Activated naive CD4-positive, alpha-beta T cell treated with anti-CD3 and anti-CD28 coated beads, Interleukin-2, amount 50 U/mL, for 72 hours (primary cell): ENCODE results near the gene CC2D1A. TPM values are rescaled to one million over a fixed set of nuclear protein-coding genes. Genes with fewer than 3 reads are reported as not detected.

Experiments
- ATAC-seq, 2 donors: fragments of 150-1000 bp; cut with Tn5 transposase; 2 replicates each; pipeline ENCODE4 v1.10.0; 2021; ENCODE audit warnings: mild to moderate bottlenecking in 2 of 2, moderate library complexity in 2 of 2
- DNase-seq, 2 donors: peaks; one replicate each; pipeline ENCODE4 v3.0.0; 2021 to 2022; ENCODE audit warnings: low spot score in 2 of 2
- H3K27ac Mint-ChIP-seq, 2 donors: one replicate each; pipeline ENCODE4 v1.8.0; 2022; ENCODE audit warnings: mild to moderate bottlenecking in 2 of 2, mixed read lengths in 2 of 2
- H3K36me3 Mint-ChIP-seq, 2 donors: one replicate each; pipeline ENCODE4 v1.8.0; 2022; ENCODE audit warnings: mixed read lengths in 2 of 2
- H3K9me3 Mint-ChIP-seq, 2 donors: one replicate each; pipeline ENCODE4 v1.8.0; 2022; ENCODE audit warnings: mixed read lengths in 2 of 2
- total RNA-seq, 2 donors: library from RNA; stranded (reverse); gene quantifications; one replicate each; pipeline ENCODE4 v1.2.3, GENCODE V29; 2022

CC2D1A gene
- total RNA-seq, 2 donors from 2014 or later, result 29.4 to 57.9 TPM

DNA sequence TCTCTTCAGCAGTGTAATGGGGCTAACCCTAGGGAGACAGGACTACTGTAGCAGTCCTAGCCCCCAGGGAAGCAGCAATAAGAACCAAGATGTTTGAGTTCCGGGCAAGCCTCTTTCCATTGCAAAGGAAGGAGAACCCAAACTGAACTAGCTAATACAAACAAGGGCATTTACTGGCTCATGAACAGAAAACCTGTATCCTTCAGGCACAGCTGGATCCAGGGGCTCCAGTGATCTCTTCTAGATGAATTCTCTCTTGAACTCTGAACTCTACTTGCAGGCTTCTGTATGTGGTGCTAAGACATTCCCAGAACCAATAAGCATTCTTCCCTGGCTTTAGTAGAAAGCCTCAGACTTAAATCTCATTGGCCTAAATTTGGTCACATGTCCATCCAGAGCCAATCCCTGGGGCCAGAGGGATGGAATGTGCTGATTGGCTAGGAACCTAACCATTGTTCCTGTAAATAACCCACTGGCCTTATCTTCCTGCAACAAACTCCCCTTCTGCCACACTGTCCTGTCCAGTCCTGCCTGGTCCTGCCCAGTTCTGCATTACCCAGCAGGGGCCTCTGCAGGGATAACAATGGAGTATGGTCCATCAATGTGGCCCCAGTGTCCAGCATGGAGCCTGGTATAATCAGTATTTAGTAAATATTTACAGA, 36.2 kb downstream of the CC2D1A start:
- no peak overlapping the region for H3K27ac Mint-ChIP-seq
- ATAC-seq (peak in 1 of 2 donors; percentile 58), DNase-seq (no peak)
- H3K36me3 Mint-ChIP-seq, result no peaks in the 10 kb centered on the region
- no peaks in the 10 kb centered on the region for H3K9me3 Mint-ChIP-seq

DNA sequence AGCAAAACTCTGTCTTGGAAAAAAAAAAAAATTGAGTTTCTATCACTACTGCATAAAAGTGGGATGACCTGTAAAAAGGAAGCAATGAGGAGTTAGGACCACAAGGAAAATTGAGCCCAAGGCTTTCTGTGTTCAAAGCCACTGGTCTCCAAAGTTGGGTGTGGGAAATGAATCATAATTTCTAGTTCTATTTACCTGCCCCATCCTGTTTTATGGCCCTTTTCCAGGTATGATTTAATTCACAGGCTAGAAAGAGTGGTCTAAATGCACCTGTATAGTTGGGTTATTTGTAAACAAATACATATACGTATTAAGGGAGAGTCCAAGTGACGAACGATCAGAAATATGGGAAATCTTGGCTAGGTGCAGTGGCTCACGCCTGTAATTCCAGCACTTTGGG, 40.4 kb downstream of the CC2D1A start:
- ATAC-seq (no peak), DNase-seq (no peak)
- no peaks in the 10 kb centered on the region for H3K9me3 Mint-ChIP-seq
- no peak overlapping the region for H3K27ac Mint-ChIP-seq
- no peaks in the 10 kb centered on the region for H3K36me3 Mint-ChIP-seq

DNA sequence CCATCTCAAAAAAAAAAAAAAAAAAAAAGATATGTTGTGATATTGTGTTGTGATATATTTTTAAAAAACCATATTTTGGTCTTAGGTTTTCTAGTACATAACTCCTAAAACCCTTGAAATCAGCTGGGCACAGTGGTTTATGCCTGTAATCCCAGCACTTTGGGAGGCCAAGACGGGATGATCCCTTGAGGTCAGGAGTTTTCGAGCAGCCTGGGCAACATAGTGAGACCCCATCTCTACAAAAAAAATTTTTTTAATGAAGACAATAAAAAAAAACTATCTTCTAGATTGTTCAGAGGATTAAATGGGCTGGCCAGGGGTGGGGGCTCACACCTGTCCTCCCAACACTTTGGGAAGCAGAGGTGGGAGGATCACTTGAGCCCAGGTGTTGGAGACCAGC, 45.0 kb downstream of the CC2D1A start:
- no peaks in the 10 kb centered on the region for H3K9me3 Mint-ChIP-seq
- peaks cover 0 to 4% of the 10 kb centered on the region in 2 donors for H3K36me3 Mint-ChIP-seq
- ATAC-seq, result no peak
- no peak for DNase-seq
- peak overlapping the region in 1 of 2 donors; percentile 80 for H3K27ac Mint-ChIP-seq

DNA sequence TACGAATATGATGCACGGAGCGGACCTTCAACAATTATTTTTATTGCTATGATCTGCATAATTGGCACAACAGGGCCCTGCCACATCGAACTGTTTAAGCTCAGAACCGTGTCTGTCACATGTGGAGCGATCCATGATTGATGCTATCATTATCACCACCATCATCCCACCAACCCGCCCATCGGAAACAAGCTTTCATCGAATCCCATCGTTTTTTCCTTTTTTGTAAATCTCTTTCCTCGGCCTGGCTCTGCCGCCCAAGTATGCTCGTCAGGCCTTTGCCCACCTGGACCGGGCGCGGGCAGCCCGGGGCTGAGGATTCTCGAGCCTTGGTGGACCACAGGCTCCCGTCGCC, 45.8 kb downstream of the CC2D1A start:
- H3K27ac Mint-ChIP-seq, result peak overlapping the region; percentile 80 to 98
- H3K9me3 Mint-ChIP-seq, result no peaks in the 10 kb centered on the region
- peak; percentile 11 to 13 for ATAC-seq
- H3K36me3 Mint-ChIP-seq, result peaks cover 0 to 4% of the 10 kb centered on the region in 2 donors
- no peak for DNase-seq

DNA sequence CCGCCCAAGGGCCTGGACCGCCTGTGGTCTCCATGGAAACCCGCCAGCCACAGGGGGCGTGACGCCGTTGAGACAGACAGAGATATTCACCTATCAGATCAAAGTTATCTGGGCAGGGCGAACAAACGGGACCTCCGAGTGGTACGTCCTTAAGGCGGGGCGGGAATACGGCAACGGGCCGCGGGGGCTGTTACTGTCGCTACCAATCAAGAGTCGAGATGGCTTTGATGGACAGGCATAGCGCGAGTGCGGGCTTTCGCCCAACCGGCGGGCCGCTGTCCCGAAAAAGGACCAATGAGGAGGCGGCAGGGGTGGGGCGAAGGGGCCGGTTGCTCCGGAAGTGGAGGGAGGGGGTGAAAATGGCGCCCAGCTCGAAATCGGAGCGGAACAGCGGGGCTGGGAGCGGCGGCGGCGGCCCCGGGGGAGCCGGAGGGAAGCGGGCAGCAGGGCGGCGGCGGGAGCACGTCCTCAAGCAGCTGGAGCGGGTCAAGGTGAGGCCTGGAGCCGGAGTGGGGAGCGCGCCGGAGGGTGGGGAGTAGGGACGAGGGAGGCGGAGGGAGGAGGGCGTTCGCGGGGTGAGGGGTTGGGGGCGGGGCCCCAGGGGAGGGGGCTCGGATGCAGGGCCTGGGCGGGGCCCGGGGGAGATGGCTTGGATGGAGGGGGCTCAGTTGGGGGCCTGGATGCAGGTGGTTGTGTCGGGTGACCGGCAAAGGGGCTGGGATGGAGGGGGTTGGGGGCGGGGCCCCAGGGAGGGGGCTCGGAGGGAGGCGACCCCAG, 46.3 kb downstream of the CC2D1A start, which contains the start of gene DCAF15:
DCAF15 (plus strand) TSS at position 356 of the 777 bp plus-strand sequence; CDS start at position 360, 4 bp downstream.
- peaks cover 0 to 4% of the 10 kb centered on the region in 2 donors for H3K36me3 Mint-ChIP-seq
- no peaks in the 10 kb centered on the region for H3K9me3 Mint-ChIP-seq
- peak within 1 kb of the TSS; percentile 80 to 98 for H3K27ac Mint-ChIP-seq
- peak; percentile 98 to 100 for DNase-seq
- ATAC-seq, result peak; percentile 98

DNA sequence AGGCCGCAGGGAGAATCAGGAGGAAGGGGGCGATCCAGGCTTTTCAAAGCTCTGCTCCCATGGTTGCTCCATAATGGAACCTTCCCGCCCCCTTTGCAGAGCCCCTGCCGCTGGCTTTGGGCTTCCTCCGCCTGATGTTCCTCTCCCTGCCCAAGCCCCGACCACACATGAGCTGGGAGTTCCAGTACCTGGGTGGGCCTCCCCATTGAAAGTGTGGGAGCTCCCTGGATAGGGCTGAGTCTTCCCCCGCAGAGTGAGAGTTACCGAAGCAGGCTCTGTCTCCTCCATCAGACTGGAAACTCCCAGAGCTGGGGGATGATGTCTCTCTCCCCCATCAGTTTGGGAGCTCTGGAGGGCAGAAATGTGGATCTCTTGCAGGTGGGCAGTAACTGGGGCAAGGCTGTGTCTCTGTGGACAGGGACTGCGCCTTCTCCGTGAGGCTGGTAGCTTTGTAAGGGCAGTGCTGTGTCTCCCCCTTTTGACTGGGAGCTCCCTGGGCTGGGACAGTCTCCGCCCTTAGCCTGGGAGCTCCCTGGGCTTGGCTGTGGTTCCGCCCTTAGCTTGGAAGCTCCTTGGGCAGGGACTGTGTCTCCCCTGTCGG, 47.0 kb downstream of the CC2D1A start:
- ATAC-seq, result no peak
- DNase-seq, result no peak
- peak overlapping the region; percentile 80 to 89 for H3K27ac Mint-ChIP-seq
- H3K36me3 Mint-ChIP-seq, result peaks cover 0 to 4% of the 10 kb centered on the region in 2 donors
- no peaks in the 10 kb centered on the region for H3K9me3 Mint-ChIP-seq

DNA sequence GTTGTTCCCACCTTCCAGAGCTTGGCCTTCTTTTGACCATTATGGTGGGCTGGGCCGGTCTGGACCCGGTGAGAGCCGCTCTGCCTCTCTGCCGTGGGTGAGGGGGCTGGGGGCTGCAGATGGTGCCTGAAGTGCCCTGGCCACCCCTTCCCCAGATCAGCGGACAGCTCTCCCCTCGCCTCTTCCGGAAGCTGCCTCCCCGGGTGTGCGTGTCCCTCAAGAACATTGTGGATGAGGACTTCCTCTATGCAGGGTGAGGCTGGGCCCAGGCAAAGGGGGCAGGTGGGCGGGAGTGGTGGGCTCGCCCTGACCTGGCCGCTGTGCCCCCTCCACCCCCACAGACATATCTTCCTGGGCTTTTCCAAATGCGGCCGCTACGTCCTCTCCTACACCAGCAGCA, 48.2 kb downstream of the CC2D1A start:
- Mint-ChIP-seq H3K36me3 (peaks cover 0 to 4% of the 10 kb centered on the region in 2 donors), H3K9me3 (no peaks in the 10 kb centered on the region), H3K27ac (peak overlapping the region in 1 of 2 donors; percentile 80)
- DNase-seq (no peak), ATAC-seq (no peak)

DNA sequence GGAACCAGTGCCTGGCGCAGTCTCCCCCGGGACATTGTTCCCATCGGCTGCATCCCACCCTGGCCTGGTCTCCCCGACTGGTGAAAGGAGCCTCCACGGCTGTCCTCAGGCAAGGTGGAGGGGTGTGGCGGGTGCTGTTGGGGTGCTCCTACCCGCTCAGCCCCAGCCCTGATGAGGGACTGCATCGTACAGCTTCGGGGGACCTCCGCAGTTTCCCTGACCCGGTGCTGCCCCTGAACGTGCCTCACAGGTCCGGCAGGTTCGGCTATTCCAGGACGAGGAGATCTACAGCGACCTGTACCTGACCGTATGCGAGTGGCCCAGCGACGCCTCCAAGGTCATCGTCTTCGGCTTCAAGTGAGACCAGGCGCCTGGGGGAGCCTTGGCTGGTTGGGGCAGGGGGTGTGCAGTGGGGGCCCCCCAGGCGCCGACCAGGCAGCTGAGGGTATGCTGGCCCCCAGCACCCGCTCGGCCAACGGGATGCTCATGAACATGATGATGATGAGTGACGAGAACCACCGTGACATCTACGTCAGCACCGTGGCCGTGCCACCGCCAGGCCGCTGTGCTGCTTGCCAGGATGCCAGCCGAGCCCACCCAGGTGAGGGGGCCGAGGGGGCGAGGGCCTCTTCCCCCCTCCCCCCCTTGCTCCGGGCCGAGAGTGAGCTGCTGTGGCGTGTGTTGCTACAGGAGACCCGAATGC, 49.8 kb downstream of the CC2D1A start:
- Mint-ChIP-seq H3K36me3 (peaks cover 0 to 4% of the 10 kb centered on the region in 2 donors), H3K9me3 (no peaks in the 10 kb centered on the region), H3K27ac (no peak overlapping the region)
- DNase-seq (no peak), ATAC-seq (no peak)

DNA sequence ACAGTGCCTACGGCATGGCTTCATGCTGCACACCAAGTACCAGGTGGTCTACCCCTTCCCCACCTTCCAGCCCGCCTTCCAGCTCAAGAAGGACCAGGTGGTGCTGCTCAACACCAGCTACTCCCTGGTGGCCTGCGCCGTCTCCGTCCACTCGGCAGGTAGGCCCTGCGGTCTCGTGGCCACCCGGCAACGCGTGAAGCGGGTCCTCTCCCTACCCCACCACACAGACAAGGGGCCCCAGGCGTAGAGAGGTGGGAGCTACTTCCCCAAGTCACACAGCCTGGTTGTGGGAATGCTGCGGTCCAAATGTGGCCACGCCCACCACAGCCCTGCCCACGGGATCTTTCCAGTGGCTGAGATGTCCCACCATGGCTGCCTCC, 50.4 kb downstream of the CC2D1A start:
- no peak for DNase-seq

DNA sequence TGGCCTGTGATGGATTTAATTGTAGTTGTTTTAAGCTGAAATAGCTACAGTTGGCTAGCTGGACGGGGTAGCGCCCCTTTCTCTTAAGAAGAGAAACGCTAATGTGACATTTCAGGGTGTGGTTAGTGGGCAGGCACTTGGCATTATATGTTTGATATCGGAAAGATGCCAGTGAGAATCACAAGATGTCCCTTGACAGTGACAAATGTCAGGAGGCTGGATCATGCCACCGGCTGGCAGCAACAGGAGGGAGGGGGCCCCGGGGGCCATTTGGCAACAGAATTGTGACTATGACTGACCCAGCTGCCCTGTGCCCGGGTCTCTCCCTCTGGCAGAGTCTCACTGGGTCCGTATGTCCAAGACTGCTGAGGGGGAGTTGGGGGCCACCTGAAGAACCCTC, 51.0 kb downstream of the CC2D1A start:
- ATAC-seq, result no peak
- H3K9me3 Mint-ChIP-seq, result no peaks in the 10 kb centered on the region
- H3K27ac Mint-ChIP-seq, result peak overlapping the region in 1 of 2 donors; percentile 24
- DNase-seq, result no peak
- H3K36me3 Mint-ChIP-seq, result peaks cover 0 to 4% of the 10 kb centered on the region in 2 donors

More for the DNA sequence above, 50.4 kb downstream of the CC2D1A start:
- H3K36me3 Mint-ChIP-seq, result peaks cover 0 to 4% of the 10 kb centered on the region in 2 donors
- H3K27ac Mint-ChIP-seq, result no peak overlapping the region
- ATAC-seq, result no peak
- H3K9me3 Mint-ChIP-seq, result no peaks in the 10 kb centered on the region

DNA sequence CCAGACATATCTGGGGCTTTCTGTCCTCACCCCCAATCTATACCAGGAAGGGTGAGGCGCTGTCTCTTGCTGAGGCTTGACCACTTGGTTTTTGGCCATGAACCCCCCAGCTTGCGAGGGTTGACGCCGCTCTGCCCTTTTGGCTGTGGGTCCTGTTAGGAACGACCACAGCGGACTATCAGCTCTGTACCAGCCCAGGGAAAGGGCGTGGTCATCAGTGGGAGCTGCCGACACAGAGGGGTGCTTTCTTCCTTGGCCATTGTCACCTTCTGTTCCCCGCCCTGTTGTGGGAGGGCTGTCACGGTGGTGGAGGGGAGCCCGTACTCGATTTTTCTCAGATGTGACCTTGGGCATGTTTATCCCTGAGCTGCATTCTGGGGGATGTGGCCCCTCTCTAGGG, 52.0 kb downstream of the CC2D1A start:
- DNase-seq (no peak), ATAC-seq (no peak)
- peaks cover 0 to 4% of the 10 kb centered on the region in 2 donors for H3K36me3 Mint-ChIP-seq
- H3K9me3 Mint-ChIP-seq, result no peaks in the 10 kb centered on the region
- peak overlapping the region in 1 of 2 donors; percentile 90 for H3K27ac Mint-ChIP-seq

DNA sequence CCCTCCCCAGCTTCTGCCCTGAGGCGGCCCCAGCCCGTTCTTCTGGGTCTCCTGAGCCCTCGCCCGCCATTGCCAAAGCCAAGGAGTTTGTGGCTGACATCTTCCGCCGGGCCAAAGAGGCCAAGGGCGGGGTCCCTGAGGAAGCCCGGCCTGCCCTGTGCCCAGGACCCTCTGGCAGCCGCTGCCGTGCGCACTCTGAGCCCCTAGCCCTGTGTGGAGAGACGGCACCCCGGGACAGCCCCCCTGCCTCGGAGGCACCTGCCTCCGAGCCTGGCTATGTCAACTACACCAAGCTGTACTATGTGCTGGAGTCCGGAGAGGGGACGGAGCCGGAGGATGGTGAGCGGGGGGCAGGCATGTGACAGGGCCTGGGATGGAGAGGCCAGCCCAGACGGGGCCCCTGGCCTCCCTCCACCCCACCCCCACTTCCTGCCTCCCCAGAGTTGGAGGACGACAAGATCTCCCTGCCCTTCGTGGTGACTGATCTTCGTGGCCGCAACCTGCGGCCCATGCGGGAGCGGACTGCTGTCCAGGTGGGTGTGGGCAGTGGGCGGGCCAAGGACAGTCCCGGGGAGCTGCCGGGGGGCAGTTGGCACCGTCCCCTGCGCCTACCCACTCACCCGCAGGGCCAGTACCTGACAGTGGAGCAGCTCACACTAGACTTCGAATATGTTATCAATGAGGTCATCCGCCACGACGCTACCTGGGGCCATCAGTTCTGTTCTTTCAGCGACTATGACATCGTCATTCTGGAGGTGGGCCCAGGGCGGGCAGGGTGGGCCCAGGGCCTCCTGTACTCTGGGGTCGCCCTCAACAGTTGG, 53.4 kb downstream of the CC2D1A start:
- Mint-ChIP-seq H3K9me3 (no peaks in the 10 kb centered on the region), H3K36me3 (no peaks in the 10 kb centered on the region), H3K27ac (no peak overlapping the region)
- ATAC-seq (peak in 1 of 2 donors; percentile 2), DNase-seq (no peak)

DNA sequence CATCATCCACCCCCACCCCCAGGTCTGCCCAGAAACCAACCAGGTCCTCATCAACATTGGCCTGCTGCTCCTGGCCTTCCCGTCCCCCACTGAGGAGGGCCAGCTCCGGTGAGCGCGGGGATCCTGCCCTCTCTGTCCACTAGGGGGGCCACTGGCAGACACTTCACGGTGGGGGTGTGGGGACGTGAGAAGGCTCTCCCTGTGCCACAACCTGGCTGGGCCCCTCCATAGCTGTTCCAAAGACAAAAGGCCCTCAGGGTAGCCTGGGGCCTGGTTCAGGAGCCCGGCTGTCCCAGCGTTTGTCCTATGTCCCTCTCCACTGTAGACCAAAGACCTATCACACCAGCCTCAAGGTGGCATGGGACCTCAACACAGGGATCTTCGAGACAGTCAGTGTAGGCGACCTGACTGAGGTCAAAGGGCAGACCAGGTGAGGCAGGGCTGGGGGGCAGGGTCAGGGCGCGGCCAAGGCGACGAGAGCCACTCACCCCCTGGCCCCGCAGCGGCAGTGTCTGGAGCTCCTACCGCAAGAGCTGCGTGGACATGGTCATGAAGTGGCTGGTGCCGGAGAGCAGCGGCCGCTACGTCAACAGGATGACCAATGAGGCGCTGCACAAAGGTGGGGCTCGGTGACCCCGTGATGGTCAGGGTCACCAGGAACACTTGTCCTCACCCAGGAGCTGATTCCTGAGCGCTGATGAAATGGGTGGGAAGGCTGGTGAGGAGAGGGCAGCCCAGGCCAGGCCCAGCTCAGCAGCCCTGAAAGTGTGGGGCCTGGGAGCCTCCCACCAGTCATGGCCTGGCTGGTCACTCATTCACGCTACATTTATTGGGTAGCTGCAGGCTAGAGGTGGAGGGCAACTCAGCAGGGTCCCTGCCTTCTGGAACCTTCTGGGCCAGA, 54.2 kb downstream of the CC2D1A start:
- Mint-ChIP-seq H3K27ac (peak overlapping the region in 1 of 2 donors; percentile 32), H3K36me3 (no peaks in the 10 kb centered on the region), H3K9me3 (no peaks in the 10 kb centered on the region)
- peak; percentile 33 to 43 for ATAC-seq
- DNase-seq, result no peak

DNA sequence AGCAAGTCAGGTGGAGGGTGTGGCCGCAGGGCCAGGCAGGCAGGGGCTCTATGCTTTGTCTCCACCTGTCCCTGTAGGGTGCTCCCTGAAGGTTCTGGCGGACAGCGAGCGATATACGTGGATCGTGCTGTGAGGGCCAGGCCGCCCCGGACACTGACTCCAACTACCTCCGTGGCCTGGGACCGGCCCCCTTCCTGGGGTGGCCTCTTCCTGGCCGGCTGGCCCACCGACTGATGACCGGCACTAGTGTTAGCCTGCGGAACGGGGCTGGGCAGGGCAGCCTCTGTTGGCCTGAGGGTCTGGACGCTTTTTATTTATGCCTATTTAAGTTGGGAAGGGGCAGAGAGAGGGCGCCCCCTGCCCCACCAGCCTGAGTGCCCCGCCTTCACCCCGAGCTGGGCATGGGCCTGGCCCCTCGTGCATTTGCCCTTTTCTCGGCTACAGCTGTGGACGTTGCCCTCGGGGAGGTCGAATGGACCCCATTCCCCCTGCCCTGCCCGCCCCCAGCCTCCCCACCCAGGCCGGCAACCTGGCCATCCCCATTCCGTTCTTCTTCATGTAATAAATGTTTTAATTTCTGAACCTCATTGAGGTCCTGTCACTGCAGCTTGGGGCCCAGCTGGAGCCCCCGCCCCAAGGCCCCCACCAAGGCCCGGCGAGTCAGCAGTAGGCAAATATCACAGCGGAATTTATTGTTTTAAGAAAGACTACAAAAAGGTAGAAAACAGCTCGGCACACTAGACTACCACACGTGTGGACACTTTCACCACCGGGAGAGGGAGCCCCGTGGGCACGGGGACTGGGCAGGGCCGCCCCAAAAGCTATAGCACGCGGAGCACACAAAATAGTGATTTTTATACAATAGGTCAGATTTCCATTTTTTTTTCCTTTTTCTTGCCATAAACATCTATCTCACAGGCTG, 55.1 kb downstream of the CC2D1A start:
- Mint-ChIP-seq H3K27ac (peak overlapping the region; percentile 32 to 77), H3K36me3 (no peaks in the 10 kb centered on the region), H3K9me3 (no peaks in the 10 kb centered on the region)
- DNase-seq (no peak), ATAC-seq (peak in 1 of 2 donors; percentile 14)
